Measurements from ENCODE around the gene ARHGAP11A.
"Not testable (repeated sequence)": the region's sequence is repeated elsewhere in the genome, so short reads cannot be mapped to it uniquely, and the experiment has no call there.

Gene ARHGAP11A, protein sequence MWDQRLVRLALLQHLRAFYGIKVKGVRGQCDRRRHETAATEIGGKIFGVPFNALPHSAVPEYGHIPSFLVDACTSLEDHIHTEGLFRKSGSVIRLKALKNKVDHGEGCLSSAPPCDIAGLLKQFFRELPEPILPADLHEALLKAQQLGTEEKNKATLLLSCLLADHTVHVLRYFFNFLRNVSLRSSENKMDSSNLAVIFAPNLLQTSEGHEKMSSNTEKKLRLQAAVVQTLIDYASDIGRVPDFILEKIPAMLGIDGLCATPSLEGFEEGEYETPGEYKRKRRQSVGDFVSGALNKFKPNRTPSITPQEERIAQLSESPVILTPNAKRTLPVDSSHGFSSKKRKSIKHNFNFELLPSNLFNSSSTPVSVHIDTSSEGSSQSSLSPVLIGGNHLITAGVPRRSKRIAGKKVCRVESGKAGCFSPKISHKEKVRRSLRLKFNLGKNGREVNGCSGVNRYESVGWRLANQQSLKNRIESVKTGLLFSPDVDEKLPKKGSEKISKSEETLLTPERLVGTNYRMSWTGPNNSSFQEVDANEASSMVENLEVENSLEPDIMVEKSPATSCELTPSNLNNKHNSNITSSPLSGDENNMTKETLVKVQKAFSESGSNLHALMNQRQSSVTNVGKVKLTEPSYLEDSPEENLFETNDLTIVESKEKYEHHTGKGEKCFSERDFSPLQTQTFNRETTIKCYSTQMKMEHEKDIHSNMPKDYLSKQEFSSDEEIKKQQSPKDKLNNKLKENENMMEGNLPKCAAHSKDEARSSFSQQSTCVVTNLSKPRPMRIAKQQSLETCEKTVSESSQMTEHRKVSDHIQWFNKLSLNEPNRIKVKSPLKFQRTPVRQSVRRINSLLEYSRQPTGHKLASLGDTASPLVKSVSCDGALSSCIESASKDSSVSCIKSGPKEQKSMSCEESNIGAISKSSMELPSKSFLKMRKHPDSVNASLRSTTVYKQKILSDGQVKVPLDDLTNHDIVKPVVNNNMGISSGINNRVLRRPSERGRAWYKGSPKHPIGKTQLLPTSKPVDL

DNA sequence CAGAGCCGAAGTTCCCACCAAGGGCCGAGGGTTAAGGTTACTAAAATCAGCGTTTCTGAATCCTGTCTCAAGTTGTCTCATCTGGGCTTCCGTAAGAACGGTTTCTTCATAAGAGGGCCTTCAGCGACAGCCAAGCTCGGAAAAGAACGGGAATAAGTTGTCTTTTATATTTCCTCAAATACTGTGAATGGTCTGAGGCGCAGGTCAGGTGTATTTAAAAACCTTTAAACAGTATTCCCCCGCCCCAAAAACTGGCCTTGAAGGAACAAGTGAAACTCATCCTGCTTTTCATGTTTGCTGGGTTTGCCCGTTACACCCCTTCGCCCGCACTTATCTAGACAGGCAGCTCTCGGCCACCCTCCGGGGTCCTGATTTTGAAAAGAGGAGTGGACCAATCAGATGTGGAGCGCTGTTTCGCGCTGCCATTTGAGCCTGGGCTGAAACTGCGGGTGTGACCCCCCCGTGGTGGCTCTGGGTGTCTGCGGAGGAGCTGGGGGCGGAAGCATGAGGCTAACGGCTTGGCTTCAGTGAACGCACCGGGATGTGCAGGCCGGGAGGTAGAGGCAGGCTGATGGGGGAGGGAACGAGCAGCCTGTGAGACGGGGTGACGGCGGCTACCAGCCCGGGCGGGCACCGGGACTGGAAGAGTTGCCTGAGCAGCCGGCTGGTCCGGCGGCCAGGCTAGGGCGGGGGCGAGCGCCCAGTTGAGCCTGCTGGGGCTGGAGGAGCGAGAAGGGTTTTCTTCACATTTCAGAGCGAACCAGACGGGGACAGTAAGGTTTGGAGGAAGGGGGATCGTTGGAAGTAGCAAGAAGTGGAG lies at the start of gene ARHGAP11A:
Gene ARHGAP11A (plus strand): TSS at position 454 of the 820 bp plus-strand sequence. CDS start 708 bp downstream, outside the sequence.
- peak; percentile 87 for DNase-seq (ENCODE audit: low spot score)

DNA sequence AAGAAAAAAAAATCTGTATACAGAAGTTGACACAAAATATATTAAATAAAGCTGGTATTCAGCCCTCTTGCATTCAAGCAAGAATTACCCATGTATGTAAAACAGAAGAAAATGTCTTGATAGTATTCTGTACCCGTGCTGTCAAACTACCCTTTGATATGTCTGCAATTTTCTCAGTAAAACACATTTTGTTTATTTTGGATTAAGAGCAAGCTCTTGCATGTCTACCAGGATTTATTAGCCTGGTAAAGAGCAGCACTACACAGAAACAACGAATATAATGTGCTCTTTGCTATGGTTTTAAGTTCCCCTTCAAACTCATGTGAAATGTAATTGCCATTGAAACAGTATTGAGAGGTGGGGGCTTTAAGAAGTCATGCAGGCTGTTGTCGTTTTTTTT lies 46.3 kb upstream of the ARHGAP11A start:
- DNase-seq (ENCODE audit: low spot score): not testable (repeated sequence)

DNA sequence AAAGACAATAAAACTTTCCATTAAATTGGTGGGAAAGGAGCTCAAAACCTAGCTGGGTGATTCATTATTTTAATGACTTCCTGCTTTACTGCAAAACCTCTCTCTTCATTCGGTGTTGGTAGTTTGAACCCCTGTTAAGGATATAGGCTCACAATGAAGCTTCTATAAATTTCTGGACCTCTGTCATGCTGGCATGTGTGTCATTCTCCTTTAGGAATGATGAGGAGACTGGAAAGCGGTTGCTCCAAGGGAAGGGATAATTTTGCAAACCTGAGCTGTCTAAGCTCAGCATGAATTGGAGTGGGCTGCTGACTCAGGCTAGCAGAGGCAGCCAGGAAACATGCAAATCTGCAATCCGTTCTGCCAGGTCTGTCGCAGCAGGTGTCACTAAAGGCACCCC lies 36.8 kb upstream of the ARHGAP11A start:
- DNase-seq (ENCODE audit: low spot score): not testable (repeated sequence)

DNA sequence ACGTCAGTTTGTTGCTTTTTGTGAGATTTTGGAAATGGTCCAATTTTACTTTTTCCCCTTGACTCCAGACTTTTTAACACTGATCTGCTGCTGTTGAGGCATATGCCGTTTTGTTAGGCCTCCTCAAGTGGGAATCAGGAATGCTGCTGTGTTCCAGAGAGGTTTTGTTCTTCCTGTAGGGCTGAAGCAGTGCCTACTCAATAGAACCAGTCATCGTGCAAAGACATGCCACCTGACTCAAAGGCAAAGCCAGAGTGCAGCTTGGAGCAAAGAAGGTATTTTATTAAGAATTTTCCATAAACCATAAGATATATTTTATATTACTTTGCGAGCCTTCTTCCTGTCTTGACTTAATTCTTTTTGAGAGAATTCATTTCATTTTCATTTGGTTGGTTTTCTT lies 29.5 kb upstream of the ARHGAP11A start:
- DNase-seq (ENCODE audit: low spot score): not testable (repeated sequence)

DNA sequence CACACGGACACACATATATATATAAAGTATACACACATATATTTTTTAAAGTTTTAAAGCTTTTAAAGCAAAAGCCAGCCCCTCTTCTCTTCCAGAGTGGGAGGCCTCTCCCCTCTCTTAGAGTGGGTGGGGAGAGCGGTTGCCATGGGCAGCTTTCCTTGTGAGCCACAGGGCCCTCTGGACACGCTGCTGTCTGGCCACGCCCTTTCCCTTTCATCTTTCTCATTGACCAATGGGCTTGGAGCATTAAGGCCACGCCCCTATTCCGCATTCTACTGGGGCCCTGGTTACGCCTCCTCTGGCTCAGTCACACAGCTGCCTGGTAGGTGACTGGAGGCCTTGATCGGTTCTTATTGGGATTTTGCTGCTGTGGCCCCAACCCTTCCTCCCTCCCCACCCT lies 22.2 kb upstream of the ARHGAP11A start, which contains the start of gene GOLGA8N:
Gene GOLGA8N (plus strand): TSS at position 306 of the 400 bp plus-strand sequence.
- DNase-seq (ENCODE audit: low spot score): not testable (repeated sequence)

DNA sequence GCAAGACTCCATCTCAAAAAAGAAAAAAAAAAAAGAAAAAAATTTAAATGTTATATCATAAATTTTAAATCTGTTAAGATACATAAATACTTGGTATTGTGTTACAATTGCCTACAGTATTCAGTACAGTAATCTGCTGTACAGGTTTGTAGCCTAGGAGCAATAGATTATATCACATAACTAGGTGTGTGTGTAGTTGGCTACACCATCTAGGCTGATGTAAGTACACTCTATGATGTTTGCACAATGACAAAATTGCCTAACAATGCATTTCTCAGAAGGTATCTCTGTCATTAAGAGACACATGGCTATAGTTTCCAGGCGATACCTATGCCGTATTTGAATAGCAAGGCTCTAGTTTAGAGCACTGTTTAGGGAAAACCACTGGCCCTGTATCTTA lies 5.8 kb upstream of the ARHGAP11A start:
- not testable (repeated sequence) for DNase-seq (ENCODE audit: low spot score)

DNA sequence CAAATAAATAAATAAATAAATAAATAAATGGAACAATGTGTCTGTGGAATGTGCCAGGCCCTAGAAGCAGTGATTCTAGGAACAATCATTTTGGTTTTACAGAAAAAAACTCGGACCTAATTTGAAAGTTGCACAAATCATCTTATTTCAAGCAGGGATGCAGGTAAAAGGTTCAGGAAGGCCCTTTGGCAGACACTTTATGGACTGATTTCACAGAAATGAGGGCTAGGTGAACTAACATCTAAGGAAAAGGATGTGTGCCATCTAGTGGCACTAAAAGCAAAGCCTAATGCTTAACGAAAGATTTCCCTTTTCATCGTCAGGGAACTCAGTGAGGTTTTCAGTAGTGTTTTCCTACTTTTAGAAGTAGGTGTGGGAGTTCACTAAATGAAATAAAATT lies 4.6 kb upstream of the ARHGAP11A start:
- peak; percentile 47 for DNase-seq (ENCODE audit: low spot score)

DNA sequence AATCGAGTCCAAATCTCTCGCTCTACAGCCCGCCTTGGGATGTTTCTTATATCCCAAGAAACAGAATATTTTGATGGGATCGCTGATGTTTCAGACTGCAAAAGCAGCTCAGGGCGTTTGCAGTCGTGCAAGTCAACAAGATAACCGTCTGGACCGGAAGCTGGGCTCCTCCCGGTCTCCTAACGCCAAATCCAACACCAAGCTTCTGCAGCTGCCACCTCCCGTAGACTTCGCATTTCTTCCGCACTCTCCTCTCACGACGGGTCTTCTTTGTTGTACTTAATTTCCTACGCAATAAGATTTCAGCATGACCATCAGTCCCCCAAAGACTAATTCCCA lies 623 bp upstream of the ARHGAP11A start:
- not testable (repeated sequence) for DNase-seq (ENCODE audit: low spot score)

DNA sequence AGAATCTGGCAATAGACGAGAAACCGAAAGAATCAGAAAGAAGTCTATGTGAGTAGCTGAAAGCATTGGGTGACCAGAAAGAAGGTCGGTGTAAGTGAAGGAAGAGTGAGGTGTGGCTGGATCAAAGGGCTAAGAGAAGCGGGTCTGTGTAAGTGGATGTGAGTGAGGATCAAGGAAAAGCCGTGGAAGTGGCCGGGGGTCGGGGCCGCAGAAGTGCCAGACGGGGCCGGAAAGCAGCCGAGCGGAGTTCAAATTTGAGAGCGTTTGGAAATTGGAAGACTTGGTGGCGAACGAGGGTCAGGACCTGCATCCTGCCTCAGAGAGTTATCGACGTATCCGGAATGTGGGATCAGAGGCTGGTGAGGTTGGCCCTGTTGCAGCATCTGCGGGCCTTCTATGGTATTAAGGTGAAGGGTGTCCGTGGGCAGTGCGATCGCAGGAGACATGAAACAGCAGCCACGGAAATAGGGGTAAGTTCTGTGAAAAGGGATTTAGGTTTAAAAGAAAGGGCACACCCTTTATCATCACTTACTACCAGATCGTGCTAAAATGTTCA lies 645 bp downstream of the ARHGAP11A start:
- not testable (repeated sequence) for DNase-seq (ENCODE audit: low spot score)

DNA sequence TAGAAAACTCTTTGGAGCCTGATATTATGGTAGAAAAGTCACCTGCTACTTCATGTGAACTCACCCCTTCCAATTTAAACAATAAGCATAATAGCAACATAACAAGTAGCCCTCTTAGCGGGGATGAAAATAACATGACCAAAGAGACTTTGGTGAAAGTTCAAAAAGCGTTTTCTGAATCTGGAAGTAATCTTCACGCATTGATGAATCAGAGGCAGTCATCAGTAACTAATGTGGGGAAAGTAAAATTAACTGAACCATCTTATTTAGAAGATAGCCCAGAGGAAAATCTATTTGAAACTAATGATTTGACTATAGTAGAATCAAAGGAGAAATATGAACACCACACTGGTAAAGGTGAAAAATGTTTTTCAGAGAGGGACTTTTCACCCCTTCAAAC lies 21.1 kb downstream of the ARHGAP11A start:
- no peak for DNase-seq (ENCODE audit: low spot score)

DNA sequence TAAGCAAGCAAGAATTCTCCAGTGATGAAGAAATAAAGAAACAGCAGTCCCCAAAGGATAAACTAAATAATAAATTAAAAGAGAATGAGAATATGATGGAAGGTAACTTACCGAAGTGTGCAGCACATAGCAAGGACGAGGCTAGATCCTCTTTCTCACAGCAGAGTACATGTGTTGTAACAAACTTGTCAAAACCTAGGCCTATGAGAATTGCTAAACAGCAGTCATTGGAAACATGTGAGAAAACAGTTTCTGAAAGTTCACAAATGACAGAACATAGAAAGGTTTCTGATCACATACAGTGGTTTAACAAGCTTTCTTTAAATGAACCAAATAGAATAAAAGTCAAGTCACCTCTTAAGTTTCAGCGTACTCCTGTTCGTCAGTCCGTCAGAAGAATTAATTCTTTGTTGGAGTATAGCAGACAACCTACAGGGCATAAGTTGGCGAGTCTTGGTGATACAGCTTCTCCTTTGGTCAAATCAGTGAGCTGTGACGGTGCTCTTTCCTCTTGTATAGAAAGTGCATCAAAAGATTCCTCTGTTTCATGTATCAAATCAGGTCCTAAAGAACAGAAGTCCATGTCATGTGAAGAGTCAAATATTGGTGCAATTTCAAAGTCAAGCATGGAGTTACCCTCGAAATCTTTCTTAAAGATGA lies 21.7 kb downstream of the ARHGAP11A start:
- DNase-seq (ENCODE audit: low spot score): no peak

DNA sequence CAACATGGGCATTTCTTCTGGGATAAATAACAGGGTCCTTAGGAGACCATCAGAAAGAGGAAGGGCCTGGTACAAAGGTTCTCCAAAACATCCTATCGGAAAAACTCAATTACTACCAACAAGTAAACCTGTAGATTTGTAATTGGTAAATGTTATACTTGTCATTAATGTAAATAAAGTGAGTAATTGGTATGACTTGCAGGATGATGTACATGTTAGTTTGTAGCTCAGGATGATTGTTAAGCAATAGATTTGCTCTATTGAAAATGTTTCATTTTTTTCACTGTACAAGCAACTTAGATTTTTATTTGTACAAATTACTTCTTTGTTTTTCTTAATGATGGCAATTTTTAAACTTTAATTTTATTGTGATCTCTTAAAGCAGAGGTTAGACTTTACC lies 22.4 kb downstream of the ARHGAP11A start:
- DNase-seq (ENCODE audit: low spot score): no peak

DNA sequence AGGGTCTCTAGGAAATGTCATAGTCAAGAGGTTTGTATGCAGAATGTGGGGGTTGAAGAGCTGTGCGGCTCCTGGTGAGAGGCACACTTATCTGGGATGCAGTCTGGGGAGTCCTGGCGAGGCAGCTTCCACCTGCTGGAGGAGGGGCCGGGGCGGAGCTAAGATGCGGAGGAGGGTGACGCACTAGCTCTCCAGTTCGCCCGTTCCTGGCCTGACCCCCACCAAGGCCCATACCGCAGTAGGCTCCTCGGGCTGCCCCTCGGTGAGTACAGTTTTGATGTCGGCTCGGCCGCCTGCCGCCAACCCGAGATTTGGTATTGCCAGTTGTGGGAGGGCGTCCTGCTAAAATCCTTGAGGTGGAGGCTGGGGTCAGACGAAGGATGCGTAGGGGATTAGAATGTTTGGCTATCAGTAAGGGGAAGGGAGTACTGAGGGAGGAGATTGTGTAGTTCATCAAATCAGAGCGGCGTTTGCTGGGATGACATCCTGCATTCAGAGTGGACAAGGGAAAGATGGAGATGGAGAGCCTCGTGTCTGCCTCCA lies 26.3 kb downstream of the ARHGAP11A start, which contains the start of gene SCG5:
Gene SCG5 (plus strand): TSS at position 194 of the 543 bp plus-strand sequence. CDS start 1,883 bp downstream, outside the sequence.
- no peak for DNase-seq (ENCODE audit: low spot score)

DNA sequence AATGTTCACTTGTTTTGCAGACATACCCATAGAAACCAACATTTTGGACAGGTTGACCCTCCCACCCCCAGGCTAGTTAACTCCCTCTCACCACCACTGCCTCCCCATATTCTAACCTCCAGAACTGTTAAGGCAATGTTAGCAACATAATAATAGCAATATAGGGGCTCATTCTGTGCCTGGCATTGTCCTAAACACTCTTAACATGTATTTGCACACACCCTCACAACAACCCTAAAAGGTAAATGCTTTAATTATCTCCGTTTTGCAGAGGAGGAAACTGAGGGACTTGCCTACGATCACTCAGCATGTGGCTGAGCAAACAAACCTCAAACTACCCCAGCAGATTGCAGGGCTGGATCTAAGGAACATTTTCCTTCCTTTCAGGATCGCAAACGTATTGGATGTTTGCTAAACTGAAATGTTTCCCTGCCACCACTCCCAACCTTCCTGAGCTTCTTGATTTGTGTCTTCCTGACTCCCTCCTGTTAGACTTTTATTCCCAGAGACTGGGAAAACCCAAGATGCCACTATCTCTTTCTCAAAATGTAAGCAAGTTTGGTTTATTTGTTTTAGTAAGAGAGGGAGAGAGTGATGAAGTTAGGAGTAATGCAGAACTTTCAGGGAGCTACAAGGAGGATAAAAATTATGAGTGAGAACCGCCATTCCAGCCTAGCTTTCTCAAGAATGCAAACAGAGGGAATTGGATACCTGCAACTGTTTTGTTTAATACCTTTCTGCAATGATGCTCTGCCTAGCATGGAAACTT lies 27.5 kb downstream of the ARHGAP11A start:
- DNase-seq (ENCODE audit: low spot score): no peak

DNA sequence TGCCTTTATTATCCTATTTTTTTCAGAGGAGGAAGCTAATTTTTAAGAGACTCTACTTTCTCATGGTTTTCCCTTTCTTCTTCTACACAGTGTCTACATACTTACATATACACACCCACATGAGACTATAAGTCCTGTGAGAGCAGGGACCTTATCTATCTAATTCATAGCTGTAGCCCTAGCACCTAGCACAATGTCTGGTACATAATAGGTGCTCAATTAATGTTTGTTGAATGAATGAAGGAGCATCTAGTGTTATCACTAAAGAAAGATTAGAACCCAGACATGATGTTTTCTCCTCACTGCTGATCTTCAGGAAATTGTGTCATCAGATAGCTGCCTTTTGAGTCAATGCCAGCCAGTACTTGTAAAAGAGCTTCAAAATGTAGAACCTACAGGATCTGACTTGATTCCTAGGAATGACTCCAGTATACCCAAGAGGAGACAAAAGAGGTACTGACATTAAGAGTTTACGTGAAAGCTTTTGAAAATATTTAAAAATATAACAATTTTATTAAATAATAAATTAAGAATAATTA lies 28.7 kb downstream of the ARHGAP11A start:
- DNase-seq (ENCODE audit: low spot score): no peak

DNA sequence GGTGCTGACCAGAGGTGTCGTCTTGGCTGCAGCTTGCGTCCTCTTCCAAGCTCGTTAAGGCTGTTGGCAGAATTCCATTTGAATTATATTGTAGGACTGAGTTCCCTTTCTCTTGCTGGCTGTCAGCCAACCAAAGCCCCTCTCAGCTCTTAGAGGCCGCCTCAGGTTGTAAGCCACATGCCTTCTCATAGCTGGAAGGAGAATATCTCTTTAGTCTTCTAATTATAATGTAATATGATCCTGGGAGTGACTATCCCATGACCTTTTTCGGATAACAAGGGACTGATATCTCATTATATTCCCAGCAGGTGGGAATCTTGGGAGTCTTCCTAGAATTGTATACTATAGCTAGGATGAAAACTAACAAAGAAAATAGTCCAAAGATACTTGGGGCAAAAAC lies 31.0 kb downstream of the ARHGAP11A start:
- DNase-seq (ENCODE audit: low spot score): no peak

DNA sequence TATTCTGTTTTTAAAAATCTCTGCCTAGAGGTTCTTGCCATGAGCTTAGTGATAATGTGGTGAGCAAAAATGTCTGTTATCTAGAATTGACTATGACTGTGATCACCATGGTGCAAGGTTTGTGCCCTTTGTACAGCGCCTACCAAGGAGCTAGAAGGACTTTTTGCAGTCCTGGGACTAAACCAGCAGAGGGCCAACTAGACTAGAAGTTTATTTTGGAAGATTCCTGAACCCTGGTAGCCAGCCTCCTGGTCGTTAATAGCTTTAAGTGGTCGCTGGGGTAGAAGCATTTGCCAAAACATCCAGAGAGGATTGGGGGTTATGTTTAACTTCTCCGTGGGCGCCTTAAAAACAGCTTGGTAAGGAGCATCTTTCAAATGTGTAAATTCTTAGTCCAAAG lies 34.0 kb downstream of the ARHGAP11A start:
- no peak for DNase-seq (ENCODE audit: low spot score)

DNA sequence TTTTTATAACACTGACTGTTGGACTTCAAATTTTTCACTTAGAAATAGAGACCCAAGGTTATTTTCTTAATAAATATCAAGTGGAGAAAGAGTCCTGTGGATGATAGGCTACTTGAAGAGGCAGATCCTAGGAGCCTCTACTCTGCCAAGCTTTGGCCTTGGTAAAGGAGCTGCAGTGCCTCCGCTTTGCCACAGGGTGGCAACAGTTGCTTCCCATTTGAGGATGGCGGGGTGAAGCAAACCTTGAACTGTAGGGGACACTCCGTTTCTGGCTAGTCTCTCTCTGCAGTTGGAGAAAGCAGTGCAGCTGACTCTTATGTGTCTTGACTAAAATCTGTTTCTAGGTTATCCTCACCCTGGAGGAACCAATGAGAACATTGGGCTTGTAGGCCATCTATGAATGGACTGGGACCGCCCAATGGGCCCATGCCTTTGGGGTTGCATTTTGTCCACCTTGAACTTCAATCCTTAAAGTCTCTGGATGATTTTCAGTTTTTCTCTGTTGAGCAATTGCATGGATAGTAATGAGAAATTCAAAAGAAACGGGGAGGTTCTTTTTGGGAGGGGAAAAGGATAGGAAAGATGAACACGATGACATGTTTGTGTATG lies 36.0 kb downstream of the ARHGAP11A start:
- DNase-seq (ENCODE audit: low spot score): peak; percentile 58

DNA sequence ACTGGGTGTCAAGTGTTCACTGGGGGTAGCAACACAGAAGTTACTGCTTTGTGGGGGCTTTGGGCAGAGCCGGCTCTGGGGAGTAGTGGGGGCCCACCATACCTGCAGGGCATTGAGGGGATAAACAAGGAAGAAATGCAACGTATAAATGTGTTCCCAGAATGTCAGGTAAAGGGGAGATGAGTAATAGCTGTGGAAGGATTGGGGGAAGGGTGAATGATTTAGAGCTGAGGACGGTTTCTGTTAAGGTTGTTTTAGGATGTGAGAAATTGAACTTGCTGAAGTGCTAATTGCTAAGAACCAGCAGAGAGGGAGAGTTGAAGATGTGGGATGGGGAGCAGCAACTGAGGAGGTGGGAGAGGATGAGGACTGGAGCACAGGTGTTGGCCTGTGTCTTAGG lies 36.9 kb downstream of the ARHGAP11A start:
- DNase-seq (ENCODE audit: low spot score): no peak

Data from LoVo (cell line).